Ascending aorta (tissue), 2 donors: Measurements from ENCODE around the gene MINAR1. TPM values are rescaled to one million over a fixed set of nuclear protein-coding genes. Genes with fewer than 3 reads are reported as not detected.

Experiments
- DNase-seq, 2 donors: peaks; one replicate each; pipeline ENCODE4 v3.0.0-alpha.2; 2019; ENCODE audit warnings: low spot score in 2 of 2
- H3K27ac ChIP-seq, 2 donors: fragments of 200-600 bp; sonication (generic); one replicate each; pipeline ENCODE4 v1.5.1; 2016 to 2017; ENCODE audit warnings: mild to moderate bottlenecking in 1 of 2
- H3K27me3 ChIP-seq: fragments of 200-600 bp; sonication (generic); one replicate; pipeline ENCODE4 v1.5.1; 2017
- H3K36me3 ChIP-seq, 2 donors: fragments of 200-600 bp; sonication (generic); one replicate each; pipeline ENCODE4 v1.5.1; 2016
- H3K4me1 ChIP-seq, 2 donors: fragments of 200-600 bp; sonication (generic); one replicate each; pipeline ENCODE4 v1.5.1; 2016 to 2017; ENCODE audit warnings: mild to moderate bottlenecking in 1 of 2
- H3K4me3 ChIP-seq, 2 donors: fragments of 200-600 bp; sonication (generic); one replicate each; pipeline ENCODE4 v1.5.1; 2016 to 2017; ENCODE audit warnings: mild to moderate bottlenecking in 1 of 2
- H3K9me3 ChIP-seq, 2 donors: fragments of 200-600 bp; sonication (generic); one replicate each; pipeline ENCODE4 v1.5.1; 2016
- intact Hi-C: fragments of 100-400 bp; cut with DNase I; formaldehyde crosslinking; loops from one replicate; pipeline ENCODE4 v1.15.1; 2023
- total RNA-seq: library from RNA; depleted of rRNA; stranded (reverse); fragments of >200 nt; gene quantifications from one replicate; pipeline ENCODE4 v1.1.0, GENCODE V29; 2016
- TF ChIP-seq, protein P1 (sequence below), 3 experiments: fragments of 200-600 bp in 2 of 3; fragments of 450-650 bp in 1 of 3; sonication (generic) in 2 of 3; IDR thresholded peaks; one replicate each; pipeline ENCODE4 v1.5.1; 2016 to 2019; ENCODE audit warnings: antibody characterized with exemption in 3 of 3, mild to moderate bottlenecking in 1 of 3, moderate library complexity in 1 of 3

The MINAR1 gene
- total RNA-seq, 1 donor from 2014 or later: 0.21 TPM

DNA sequence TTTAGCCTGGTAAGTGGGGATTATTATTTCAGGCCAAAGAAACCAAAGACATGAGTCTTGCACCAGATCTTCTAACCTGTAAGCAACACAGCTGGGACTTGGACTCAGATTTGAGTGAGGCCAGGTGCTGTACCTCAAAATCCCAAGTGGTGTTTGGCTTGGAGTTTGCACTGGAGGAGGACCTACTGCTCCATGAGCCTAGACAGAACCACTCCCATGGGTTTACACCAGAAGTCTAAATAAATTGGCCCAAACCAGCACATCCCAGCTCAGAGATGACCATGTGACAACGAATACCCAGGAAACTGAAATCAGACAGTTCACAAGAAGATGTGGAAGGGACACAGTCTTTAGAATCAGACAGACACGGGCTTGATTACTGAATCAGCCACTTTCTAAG lies 47.5 kb downstream of the MINAR1 start:
- intact Hi-C loops: no loop called here

DNA sequence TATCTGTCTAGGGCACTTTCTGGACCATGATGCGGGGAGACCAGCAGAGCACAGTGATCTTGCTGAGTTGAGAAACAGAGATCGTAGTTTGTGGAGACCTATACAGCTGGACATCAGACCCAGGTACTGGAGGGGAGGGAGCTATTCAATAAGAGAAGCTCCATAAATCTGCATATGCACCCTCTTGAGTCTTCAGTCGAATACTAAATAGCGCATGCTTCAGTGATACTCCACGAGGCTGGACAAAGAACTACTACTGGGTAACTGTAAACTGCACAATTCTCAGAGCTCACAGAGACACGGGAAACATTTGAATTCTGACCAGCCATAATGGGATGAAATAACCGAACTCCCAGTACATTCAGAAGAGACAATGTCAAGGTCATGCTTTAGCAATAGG lies 49.7 kb downstream of the MINAR1 start:
- TF ChIP-seq, protein P1, sequence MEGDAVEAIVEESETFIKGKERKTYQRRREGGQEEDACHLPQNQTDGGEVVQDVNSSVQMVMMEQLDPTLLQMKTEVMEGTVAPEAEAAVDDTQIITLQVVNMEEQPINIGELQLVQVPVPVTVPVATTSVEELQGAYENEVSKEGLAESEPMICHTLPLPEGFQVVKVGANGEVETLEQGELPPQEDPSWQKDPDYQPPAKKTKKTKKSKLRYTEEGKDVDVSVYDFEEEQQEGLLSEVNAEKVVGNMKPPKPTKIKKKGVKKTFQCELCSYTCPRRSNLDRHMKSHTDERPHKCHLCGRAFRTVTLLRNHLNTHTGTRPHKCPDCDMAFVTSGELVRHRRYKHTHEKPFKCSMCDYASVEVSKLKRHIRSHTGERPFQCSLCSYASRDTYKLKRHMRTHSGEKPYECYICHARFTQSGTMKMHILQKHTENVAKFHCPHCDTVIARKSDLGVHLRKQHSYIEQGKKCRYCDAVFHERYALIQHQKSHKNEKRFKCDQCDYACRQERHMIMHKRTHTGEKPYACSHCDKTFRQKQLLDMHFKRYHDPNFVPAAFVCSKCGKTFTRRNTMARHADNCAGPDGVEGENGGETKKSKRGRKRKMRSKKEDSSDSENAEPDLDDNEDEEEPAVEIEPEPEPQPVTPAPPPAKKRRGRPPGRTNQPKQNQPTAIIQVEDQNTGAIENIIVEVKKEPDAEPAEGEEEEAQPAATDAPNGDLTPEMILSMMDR (IDR thresholded peaks at IDR 0.05): no peak

More for the DNA sequence above, 47.5 kb downstream of the MINAR1 start:
- no peak overlapping the region for H3K27ac ChIP-seq
- no peak for DNase-seq
- no peaks in the 10 kb centered on the region for H3K4me1 ChIP-seq
- H3K27me3 ChIP-seq: no peaks in the 10 kb centered on the region
- H3K36me3 ChIP-seq: no peaks in the 10 kb centered on the region
- TF ChIP-seq, protein P1 (IDR thresholded peaks at IDR 0.05): no peak
- no peak overlapping the region for H3K4me3 ChIP-seq
- H3K9me3 ChIP-seq: no peaks in the 10 kb centered on the region

More for the DNA sequence above, 49.7 kb downstream of the MINAR1 start:
- H3K27me3 ChIP-seq: no peaks in the 10 kb centered on the region
- H3K27ac ChIP-seq: no peak overlapping the region
- no peak overlapping the region for H3K4me3 ChIP-seq
- DNase-seq: no peak
- intact Hi-C loops: no loop called here
- no peaks in the 10 kb centered on the region for H3K4me1 ChIP-seq
- no peaks in the 10 kb centered on the region for H3K9me3 ChIP-seq
- no peaks in the 10 kb centered on the region for H3K36me3 ChIP-seq

Other genes starting within 250 kb of the MINAR1 start
- gene ANKRD34C, start 149.6 kb upstream of the MINAR1 start, total RNA-seq: not detected
- gene TMED3, start 121.2 kb upstream of the MINAR1 start, total RNA-seq: 83.7 TPM